ENCODE results near the gene POLD3.
"Not testable (repeated sequence)": the region's sequence is repeated elsewhere in the genome, so short reads cannot be mapped to it uniquely, and the experiment has no call there.

POLD3 gene

GRCh38 chr11:74639533-74639932 lies 47.2 kb downstream of the POLD3 start:
- DNase-seq: no peak

DNA sequence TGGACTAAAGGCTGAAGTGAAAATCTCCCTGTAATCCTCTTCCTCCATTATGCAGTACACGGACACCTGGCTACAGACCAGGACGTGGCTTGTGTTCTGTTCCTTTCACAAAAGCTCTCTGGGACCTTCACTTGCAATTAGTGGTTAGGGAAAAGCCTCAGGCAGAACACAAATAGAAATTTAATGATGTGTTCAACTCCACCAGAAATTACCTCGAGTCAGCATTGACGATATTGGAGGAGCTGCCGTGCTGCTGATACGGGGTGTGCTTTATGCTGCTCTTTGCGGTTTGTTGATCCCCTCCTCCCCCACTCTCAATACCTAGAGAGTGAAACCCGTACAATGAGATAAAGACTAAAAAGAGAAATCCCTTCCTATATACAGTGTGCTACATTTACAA lies 48.9 kb downstream of the POLD3 start:
- no peak for DNase-seq

DNA sequence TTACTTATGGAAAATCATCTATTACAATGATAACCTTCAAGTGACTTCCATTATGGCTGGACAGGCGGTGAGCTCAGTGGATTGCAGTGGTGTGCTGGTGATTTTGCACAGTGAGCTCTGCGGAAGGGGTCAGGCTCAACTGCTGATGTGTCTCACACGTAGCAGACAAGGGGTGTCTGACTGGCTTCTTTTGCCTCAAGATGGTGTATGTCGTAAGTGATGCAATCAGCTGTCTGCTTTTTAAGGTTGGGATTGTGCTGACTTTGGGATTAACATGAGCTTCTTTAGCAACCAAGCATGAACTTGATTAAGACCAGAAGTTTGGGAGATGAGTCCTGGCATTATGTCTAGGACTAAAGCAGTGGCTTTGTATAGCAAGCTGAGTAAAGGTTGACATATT lies 49.5 kb downstream of the POLD3 start:
- DNase-seq: no peak

GRCh38 chr11:74642912-74643311 lies 50.5 kb downstream of the POLD3 start:
- DNase-seq: no peak

- no peak for DNase-seq
These were observed 51.7 kb downstream of the POLD3 start for GRCh38 chr11:74644081-74644480.

GRCh38 chr11:74646215-74646614 lies 53.8 kb downstream of the POLD3 start:
- no peak for DNase-seq

- no peak for DNase-seq
These were observed 54.6 kb downstream of the POLD3 start for GRCh38 chr11:74646954-74647353.

GRCh38 chr11:74647404-74647803 lies 55.0 kb downstream of the POLD3 start:
- no peak for DNase-seq

DNA sequence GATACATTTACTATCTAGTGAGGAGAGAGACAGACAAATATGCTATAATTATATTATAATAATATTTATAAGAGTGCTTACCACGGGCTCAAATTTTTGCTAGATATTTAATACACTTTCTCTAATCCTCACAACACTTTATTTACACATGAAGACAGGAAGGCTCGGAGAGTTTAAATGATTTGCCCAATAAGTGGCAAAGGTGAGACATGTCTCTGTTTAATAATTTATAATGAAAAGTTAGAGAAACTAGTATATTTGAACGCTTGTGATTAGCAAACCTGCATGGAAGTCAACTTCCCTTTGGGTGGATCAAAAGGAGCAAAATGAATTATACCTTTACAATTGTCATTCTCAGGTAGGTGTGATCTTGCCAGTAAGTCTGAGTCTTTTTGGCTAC lies 55.4 kb downstream of the POLD3 start:
- no peak for DNase-seq

DNA sequence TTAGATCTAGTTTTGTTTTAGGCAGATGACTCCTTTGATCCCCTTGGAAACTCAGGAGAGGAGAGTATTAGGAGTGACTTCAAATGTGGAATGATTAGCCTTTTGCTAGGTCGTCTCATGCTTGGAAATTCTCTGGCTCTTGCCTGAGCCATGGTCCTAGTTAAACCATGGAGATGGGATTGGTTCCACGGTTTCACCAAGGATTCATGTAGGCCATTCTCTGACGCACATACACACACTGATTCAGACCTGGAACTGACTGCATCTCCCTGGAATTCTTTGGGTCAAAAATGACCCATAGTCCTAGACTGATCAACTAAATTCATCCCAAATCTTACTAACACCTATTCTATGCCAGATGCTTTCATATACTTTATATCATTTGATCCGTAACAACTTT lies 56.5 kb downstream of the POLD3 start:
- no peak for DNase-seq

GRCh38 chr11:74650498-74650897 lies 58.1 kb downstream of the POLD3 start:
- no peak for DNase-seq

- no peak for DNase-seq
These were observed 62.6 kb downstream of the POLD3 start for GRCh38 chr11:74654976-74655375.

GRCh38 chr11:74659124-74659523 lies 66.7 kb downstream of the POLD3 start:
- DNase-seq: not testable (repeated sequence)

GRCh38 chr11:74662487-74663103 lies 70.2 kb downstream of the POLD3 start:
- no peak for DNase-seq

GRCh38 chr11:74663315-74663714 lies 70.9 kb downstream of the POLD3 start:
- no peak for DNase-seq

- DNase-seq: no peak
These were observed 77.1 kb downstream of the POLD3 start for GRCh38 chr11:74669211-74670160.

DNA sequence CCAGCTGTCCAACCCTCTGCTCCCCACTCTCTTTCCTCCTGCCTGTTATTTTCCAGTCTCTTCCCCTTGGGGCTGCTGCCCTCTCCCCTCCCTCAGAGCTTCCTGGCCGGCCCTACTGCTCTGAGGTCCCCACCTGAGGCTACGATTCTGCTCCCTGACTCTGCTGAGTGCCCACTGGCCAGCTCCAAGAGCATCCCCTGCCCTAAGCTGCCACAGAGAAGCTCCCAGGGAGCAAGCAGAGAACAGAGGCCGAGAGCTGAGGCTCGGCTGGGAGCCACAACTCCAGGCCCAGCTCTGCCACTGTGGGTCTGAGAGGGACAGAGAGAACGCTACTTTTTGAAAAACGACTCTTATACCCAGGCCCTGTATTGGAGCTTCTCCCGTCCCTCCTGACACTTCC lies 77.8 kb downstream of the POLD3 start:
- no peak for DNase-seq

DNA sequence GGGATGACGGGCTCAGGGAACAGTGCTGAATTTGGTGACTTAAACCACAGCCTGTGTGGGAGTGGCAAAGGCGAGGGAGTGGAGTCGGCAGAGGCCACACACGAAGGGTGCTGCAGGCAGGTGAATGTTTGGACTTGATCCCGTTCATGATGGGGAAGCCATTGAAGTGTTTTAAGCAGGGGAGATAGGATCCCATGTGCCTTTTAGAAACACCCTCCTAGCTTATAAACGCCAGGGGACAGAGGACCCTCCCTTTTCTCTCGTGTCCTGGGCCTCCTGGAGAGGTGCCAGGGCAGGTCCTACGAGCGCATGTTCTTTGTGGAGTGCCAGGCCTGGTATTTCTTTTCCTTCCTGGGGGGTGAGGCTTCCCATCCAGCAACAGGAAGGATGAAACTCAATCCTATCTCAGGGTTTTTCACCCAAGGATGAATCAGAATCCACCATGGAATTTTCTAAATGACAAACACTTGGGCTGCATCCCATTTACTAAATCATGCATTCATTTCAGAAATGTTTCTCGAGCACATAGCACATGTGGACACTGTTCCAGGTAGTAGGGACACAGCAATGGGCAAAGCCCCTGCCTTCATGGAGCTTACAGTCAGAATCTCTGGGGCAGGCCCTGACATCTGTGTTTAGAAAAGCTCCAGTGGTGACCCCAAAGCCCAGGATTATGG lies 79.3 kb downstream of the POLD3 start:
- DNase-seq: no peak

DNA sequence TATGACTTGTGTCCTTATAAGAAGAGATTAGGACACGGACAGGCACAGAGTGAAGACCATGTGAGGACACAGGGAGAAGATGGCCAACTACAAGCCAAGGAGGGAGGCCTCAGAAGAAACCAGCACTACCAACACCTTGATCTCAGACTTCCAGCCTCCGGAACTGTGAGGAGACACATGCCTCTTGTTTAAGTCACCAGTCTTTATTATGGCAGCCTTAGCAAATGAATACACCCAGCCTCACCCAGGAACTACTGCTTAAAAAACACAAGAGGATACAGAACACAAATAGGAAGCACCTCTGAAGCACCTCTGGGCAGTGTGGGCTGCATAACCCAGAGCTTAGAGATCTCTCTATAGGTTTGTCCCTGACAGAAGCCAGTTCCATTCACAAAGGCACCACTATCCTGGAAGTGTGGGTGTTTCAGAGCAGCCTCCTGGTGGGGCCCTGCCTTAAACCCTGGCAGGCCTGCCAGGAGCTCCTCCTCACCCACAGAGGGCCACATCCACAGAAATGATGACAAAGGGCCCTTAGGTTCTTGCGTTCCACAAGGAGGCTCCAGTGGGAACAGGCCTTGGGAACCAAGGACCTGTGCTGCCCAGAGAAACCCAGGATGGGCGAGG lies 80.1 kb downstream of the POLD3 start:
- no peak for DNase-seq

- DNase-seq: peak; percentile 57 to 75 (median 71)
These were observed 80.7 kb downstream of the POLD3 start for GRCh38 chr11:74672956-74673692.

DNA sequence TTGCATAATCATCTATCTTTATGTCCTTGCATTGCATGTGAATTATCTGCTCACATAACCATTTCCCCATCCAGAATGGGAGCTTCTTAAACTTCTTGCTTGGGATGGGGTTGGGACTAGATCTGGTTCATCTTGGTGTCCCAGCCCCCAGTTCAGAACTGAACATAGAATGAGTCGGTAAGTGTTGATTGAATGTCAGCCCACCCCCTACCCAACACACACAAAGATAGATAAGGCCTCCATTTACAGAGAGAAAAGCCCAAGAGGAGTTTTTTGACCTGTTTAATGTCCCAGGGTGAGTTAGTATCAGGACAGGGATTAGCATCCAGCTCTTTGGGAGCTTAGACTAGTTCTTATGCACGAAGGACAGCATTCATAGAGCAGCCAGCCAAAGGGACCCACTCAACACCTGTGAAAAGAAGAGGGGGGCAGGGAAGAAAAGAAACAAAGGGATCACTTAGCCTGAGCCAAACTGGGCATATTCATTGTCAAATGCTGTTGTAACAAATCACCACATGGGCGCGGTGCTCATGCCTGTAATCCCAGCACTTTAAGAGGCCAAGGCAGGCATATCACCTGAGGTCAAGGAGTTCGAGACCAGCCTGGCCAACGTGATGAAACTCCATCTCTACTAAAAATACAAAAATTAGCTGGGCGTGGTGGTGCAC lies 81.4 kb downstream of the POLD3 start:
- no peak for DNase-seq

DNA sequence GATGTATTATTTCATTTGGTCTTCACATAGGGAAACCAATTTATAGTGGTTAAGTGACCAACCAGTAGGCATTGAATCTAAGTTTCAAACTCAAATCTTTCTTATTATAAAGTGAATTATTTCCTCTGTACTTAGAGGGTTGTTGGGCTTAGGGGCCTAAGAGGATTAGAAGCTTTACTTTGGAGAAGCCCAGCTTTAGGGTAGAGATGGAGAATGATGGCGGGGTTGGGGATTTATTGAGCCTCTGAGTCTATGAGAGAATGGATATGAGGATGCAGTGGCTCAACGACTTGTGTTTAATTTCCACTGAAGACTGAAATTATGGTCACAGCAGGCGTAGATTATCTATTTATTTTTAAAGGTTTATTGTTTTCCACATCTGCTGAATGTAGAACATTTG lies 83.4 kb downstream of the POLD3 start:
- no peak for DNase-seq
